Loucy (cell line): ENCODE results near the gene DENND10.

Experiments
- EZH2phosphoT487 ChIP-seq: fragments of 200-600 bp; IDR thresholded peaks from 2 replicates; pipeline ENCODE4 v1.6.1; 2018; ENCODE audit warnings: antibody characterized with exemption, mild to moderate bottlenecking, moderate library complexity, borderline replicate concordance
- TF ChIP-seq, protein P1 (sequence below): fragments of 200-600 bp; sonication (generic); conservative IDR thresholded peaks from 2 replicates; pipeline ENCODE4 v1.5.1; 2014; ENCODE audit warnings: mild to moderate bottlenecking, antibody characterized with exemption, low read length

DNA sequence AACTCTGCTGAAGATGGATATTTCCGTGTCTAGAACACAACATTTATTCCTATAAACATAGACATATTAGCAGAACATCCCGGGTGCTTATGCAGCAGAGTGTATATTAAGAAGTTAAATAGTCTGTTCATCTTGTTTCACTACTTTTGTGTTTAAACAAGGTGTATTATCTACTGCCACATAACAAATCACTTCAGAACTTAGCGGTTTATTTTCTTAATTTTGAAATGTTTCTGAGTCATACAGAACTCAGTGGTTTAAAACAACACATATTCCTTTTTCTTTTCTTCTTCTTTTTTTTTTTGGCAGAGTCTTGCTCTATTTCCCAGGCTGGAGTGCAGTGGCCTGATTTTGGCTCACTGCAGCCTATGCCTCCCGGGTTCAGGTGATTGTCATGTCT lies 25.8 kb downstream of the DENND10 start:
- TF ChIP-seq, protein P1, sequence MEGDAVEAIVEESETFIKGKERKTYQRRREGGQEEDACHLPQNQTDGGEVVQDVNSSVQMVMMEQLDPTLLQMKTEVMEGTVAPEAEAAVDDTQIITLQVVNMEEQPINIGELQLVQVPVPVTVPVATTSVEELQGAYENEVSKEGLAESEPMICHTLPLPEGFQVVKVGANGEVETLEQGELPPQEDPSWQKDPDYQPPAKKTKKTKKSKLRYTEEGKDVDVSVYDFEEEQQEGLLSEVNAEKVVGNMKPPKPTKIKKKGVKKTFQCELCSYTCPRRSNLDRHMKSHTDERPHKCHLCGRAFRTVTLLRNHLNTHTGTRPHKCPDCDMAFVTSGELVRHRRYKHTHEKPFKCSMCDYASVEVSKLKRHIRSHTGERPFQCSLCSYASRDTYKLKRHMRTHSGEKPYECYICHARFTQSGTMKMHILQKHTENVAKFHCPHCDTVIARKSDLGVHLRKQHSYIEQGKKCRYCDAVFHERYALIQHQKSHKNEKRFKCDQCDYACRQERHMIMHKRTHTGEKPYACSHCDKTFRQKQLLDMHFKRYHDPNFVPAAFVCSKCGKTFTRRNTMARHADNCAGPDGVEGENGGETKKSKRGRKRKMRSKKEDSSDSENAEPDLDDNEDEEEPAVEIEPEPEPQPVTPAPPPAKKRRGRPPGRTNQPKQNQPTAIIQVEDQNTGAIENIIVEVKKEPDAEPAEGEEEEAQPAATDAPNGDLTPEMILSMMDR, result no peak
- no peak for TF ChIP-seq EZH2phosphoT487
